GM12801 (cell line): Measurements from ENCODE around the gene ZNF394.

Source experiments
- TF ChIP-seq, protein P1 (sequence below): IDR thresholded peaks from one replicate; pipeline ENCODE4 v1.5.1; 2011; ENCODE audit warnings: control low read depth; ENCODE audit not compliant: insufficient read length; ENCODE audit errors: extremely low read depth

Gene ZNF394

DNA sequence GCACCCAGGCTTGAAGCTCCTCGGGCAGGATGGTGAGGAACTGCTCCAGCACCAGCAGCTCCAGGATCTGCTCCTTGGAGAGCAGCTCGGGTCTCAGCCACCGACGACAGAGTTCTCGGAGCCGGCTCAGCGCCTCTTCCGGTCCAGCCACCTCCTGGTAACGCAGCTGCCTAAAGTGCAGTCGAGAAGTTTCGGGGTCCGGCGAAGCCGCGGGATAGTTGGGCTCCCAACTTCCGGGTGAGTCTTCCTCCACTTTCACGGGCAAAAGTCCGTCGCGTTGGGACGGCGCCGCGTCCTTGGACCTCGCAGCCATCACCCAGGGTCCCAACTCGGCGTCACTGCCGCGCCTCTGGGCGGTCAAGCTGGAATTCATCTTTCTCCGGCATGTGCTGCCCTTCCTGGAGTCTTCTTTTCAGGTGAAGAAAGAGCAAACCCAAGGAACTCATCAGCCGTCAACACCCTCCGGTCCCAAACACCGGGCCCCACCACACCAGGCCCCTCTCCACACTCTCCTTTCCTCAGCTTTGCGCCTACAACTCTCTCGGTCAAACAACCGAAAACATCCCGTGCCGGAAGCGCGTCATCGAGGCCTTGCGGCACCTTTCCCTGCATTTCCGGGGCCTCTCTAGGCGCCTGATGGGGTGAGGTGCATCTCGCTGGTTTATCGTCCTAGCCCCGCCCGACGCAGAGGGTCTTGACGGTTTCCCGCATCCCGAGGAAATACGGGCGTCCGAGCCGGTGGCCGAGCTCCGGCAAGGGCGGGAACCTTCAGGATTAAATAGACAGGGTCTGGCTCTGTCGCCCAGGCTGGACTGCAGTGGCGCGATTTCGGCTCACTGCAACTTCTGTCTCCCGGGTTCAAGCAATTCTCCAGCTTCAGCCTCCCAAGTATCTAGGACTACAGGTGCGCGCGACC is at the start of gene ZNF394:
Gene ZNF394 (minus strand): TSS at position 561 of the 916 bp plus-strand sequence. CDS start 188 bp downstream, at position 373.
- TF ChIP-seq, protein P1, sequence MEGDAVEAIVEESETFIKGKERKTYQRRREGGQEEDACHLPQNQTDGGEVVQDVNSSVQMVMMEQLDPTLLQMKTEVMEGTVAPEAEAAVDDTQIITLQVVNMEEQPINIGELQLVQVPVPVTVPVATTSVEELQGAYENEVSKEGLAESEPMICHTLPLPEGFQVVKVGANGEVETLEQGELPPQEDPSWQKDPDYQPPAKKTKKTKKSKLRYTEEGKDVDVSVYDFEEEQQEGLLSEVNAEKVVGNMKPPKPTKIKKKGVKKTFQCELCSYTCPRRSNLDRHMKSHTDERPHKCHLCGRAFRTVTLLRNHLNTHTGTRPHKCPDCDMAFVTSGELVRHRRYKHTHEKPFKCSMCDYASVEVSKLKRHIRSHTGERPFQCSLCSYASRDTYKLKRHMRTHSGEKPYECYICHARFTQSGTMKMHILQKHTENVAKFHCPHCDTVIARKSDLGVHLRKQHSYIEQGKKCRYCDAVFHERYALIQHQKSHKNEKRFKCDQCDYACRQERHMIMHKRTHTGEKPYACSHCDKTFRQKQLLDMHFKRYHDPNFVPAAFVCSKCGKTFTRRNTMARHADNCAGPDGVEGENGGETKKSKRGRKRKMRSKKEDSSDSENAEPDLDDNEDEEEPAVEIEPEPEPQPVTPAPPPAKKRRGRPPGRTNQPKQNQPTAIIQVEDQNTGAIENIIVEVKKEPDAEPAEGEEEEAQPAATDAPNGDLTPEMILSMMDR, result no peak

GRCh38 chr7:99543916-99544315 is 43.8 kb upstream of the ZNF394 start:
- TF ChIP-seq, protein P1, result no peak

- TF ChIP-seq, protein P1, result no peak
Observed at GRCh38 chr7:99543081-99543671, 43.1 kb upstream of the ZNF394 start.

GRCh38 chr7:99541212-99541611 is 41.1 kb upstream of the ZNF394 start:
- TF ChIP-seq, protein P1, result no peak

GRCh38 chr7:99540542-99540941 is 40.5 kb upstream of the ZNF394 start:
- TF ChIP-seq, protein P1, result no peak

DNA sequence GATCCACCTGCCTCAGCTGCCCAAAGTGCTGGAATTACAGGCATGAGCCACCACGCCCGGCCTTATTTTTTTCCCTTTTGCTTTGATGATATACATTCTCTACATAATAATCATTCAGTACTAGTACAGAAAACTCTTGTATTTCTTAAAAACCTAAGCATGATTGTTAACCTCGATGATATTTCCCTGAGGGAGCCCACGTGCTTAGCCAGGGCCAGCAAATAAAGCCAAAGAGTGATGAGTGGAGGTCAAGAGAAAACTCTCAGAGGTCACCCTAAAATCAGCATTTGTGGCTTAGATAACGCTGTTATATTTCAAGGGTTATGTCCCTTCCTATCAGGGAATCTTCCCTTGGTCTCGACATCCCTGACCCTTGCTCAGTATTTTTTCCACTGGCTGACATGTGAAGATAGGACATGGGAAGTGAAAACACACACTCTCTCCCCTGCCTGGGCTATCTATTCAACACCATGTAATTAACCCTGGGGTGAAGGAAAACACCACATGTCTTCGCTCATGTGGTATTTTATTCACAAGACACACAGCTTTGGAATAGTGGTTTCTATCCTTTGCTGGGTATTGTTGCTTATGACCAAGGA is 39.2 kb upstream of the ZNF394 start:
- TF ChIP-seq, protein P1, result no peak

- TF ChIP-seq, protein P1, result no peak
Observed at GRCh38 chr7:99535667-99536066, 35.6 kb upstream of the ZNF394 start.
